Erythroblast (primary cell): ENCODE data around the gene PML.
"Not testable (repeated sequence)": the region's sequence is repeated elsewhere in the genome, so short reads cannot be mapped to it uniquely, and the experiment has no call there.

ENCODE experiments used
- DNase-seq, 2 experiments: peaks; one replicate each; lab custom pipeline; 2025; lab: John Stamatoyannopoulos, UW
- GATA1 ChIP-seq: IDR thresholded peaks from 2 replicates; pipeline ENCODE4 v1.6.1; 2011; ENCODE audit warnings: low read depth, mild to moderate bottlenecking, control low read depth, low read length, moderate library complexity
- POLR2A ChIP-seq: IDR thresholded peaks from 2 replicates; pipeline ENCODE4 v1.6.1; 2011; ENCODE audit warnings: mild to moderate bottlenecking, low read length

The PML gene

GRCh38 chr15:74053517-74053916, 59.0 kb downstream of the PML start:
- no peak for TF ChIP-seq GATA1
- no peak for TF ChIP-seq POLR2A
- DNase-seq = no peak

- TF ChIP-seq POLR2A (no peak), GATA1 (no peak)
- peak; percentile 75 to 84 for DNase-seq
Measured at GRCh38 chr15:74053941-74054529, 59.5 kb downstream of the PML start.

- TF ChIP-seq POLR2A (no peak), GATA1 (no peak)
Measured at GRCh38 chr15:74055804-74056203, 61.3 kb downstream of the PML start.

GRCh38 chr15:74056330-74056729, 61.8 kb downstream of the PML start:
- DNase-seq = not testable (repeated sequence)

More at GRCh38 chr15:74055804-74056203, 61.3 kb downstream of the PML start:
- no peak for DNase-seq

GRCh38 chr15:74059050-74059833, 64.7 kb downstream of the PML start:
- DNase-seq = not testable (repeated sequence)

GRCh38 chr15:74060251-74060650, 65.7 kb downstream of the PML start:
- TF ChIP-seq POLR2A (no peak), GATA1 (no peak)
- no peak for DNase-seq

GRCh38 chr15:74062236-74062635, 67.7 kb downstream of the PML start:
- DNase-seq = no peak
- TF ChIP-seq GATA1 (no peak), POLR2A (no peak)

- no peak for DNase-seq
- TF ChIP-seq POLR2A (no peak), GATA1 (no peak)
Measured at GRCh38 chr15:74062671-74063070, 68.2 kb downstream of the PML start.

GRCh38 chr15:74063425-74064146, 69.1 kb downstream of the PML start:
- DNase-seq = not testable (repeated sequence)

GRCh38 chr15:74064183-74064582, 69.7 kb downstream of the PML start:
- DNase-seq = not testable (repeated sequence)

GRCh38 chr15:74064822-74065221, 70.3 kb downstream of the PML start:
- not testable (repeated sequence) for DNase-seq

- DNase-seq = not testable (repeated sequence)
Measured at GRCh38 chr15:74065684-74066411, 71.3 kb downstream of the PML start.

- DNase-seq = not testable (repeated sequence)
Measured at GRCh38 chr15:74071645-74072044, 77.1 kb downstream of the PML start.

- DNase-seq = not testable (repeated sequence)
Measured at GRCh38 chr15:74072132-74072531, 77.6 kb downstream of the PML start.

GRCh38 chr15:74072614-74073337, 78.3 kb downstream of the PML start:
- not testable (repeated sequence) for DNase-seq

GRCh38 chr15:74075781-74076180, 81.3 kb downstream of the PML start:
- not testable (repeated sequence) for DNase-seq

- not testable (repeated sequence) for DNase-seq
Measured at GRCh38 chr15:74082450-74082849, 87.9 kb downstream of the PML start, which contains the start of gene GOLGA6A. GOLGA6A (minus strand) TSS chr15:74082550; CDS start chr15:74082509, 41 bp downstream.

GRCh38 chr15:74094567-74094966, 100.1 kb downstream of the PML start:
- not testable (repeated sequence) for DNase-seq

GRCh38 chr15:74095610-74096009, 101.1 kb downstream of the PML start:
- not testable (repeated sequence) for DNase-seq
